ENCODE results near the gene HIC1.

The HIC1 gene

DNA sequence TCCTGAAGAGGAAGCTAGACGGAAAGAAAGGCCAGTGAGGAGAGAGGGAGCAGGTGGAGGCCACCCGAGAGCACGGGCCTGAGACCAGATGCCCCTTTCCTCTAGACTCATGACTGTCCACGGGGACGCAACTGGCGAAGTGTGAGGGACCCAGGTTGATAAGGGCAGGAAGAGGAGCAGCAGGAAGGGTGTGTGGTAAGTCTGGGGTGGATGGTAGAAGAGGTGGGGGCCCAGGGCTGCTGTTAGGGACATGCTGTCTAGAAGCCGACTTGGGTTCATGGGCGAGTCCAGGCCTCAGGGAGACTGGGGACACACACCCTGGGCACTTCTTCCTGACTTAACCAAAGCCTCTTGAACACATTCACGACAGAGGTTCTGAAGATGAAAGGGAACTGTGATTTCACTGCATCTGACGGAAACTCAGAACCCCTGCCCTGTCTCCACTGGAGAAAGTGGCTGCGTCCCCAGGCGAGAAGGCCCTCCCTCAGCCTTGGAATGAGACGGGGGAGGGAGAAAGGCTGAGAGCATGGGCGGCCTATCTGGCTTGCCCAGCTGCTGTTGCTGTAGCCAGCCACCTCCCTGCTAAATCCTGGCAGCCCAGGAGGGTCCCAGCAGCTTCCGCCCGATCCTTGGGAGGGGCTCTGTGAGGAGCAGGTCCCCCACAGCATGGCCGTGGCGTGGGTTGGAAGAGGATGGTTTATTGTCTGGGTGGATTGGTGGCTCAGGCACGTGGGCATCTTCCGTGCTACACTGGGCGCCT lies 6.0 kb downstream of the HIC1 start:
- DNase-seq (ENCODE audit: low read depth) = no peak

DNA sequence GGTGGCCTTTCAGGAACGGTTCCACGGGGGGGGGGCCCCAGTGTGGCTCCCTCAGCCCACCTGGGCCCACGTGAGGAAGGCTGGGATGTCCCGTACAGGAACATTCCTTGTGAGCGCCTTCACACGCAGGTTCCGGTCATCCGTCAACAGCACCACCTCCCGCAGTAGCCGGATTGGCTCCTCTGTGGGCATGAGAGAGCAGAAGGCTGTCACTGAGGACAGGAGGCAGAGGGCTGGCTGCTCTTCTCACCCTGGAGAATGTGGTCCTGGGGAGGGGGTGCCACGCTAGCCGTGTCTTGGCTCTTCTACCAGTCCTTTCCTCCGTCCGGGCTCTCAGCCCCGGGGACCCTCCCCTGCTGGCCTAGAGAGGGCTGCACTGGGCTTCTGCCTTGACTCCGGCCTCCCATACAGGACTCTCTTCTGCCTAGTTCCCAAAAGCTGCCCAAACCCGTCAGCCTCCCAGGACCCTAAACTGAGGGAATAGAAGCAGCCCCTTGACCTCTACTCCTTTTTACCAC lies 6.6 kb downstream of the HIC1 start:
- DNase-seq (ENCODE audit: low read depth) = no peak

DNA sequence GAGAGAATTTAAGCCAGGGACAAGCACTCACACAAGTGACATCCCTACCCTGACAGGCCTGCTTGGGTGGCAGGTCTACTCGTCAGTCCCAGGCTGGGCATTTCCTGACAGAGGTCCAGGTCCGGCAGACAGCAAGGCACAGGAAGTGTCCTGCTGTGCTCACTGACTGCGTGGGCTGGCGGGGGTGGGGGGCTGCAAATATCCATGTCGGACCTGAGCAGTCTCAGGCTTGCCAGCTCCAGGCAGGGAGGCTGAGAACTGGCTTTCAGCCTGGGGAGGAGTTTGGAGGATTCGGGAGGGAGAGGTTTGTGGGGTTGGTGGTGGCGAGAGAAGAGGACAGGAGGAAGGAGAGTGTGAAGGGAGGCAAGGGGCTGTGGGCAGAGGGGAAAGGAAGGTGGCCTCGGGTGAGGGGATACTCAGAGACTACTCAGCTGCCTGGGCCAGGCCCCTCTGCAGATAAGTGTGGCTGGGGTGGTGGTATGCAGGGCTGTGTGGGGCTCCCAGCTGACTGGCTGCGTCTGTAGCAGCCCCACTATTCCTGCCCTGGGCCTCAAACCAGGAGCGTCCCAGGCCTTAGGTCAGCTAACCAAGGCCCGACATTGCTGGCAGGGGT lies 7.8 kb downstream of the HIC1 start:
- DNase-seq (ENCODE audit: low read depth) = no peak

DNA sequence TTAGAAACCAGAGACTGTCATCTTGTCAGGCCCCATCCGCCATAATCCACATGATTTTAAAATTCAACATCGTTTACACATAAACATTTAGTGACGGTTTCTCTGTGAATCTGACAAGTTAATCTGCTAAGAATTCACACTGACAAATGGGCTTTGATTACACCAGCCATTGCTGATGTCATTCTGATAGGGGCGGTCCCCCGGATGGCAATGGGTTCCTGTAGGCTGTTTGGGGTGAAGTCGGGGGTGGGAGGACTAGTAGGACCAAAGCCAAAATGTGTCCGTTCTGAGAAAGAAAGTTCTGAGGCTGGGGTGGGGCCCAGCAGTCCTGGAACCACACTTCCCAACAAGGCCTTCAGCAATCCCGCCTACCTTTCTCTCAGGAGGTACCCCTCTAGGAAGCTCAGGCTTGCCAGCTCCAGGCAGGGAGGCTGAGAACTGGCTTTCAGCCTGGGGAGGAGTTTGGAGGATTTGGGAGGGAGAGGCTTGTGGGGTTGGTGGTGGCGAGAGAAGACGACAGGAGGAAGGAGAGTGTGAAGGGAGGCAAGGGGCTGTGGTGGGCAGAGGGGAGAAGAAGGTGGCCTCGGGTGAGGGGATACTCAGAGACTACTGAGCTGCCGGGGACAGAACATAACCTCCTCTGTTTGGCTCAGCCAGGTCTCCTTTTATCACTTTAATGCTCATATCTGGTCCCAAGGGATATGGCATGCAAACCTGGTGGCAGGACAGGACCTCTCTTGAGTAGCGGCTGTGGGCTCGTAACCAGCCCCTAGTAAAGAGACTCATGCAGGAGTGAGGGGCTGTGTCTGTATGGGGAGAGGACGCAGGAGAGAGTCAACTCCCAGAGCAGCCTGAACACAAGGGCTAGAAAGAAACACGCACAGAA lies 8.6 kb downstream of the HIC1 start:
- no peak for DNase-seq (ENCODE audit: low read depth)

DNA sequence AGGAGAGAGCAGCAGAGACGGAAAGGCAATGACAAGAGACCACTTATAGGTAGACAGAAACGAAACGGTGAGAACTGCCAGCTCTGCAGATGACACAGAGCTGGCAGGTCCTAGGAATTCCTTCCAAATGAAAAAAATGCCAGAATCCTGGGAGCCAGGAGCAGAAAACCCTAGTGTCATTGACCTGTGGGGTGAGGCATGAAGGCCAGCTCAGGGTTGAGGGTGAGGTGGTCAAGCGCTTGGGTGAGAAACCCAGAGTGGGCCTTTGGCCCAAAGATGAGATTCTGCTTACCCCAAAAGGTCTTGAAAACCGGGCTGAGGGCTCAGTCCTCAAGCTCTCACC lies 9.2 kb downstream of the HIC1 start:
- no peak for DNase-seq (ENCODE audit: low read depth)

DNA sequence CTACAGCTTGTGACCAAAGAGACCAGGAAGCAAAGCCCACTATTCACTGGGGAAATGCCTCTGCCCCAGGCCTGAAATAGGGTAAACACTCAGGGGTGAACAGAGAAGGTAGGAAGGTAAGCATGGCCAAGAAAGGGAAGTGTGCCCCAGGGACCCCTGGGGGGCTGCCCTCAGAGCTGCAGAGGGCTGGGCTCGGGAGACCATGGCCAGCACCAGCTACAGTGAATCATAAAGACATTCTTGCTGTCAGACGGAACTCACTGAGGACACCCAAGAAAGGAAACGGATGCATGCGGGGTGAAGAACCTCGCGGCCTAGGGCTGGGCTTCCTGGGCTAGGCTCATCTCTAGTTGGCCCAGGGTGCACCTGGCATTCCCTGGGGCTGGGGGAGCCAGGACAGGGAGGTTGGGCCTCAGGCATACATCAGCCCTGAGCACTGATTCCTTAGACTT lies 9.6 kb downstream of the HIC1 start:
- DNase-seq (ENCODE audit: low read depth) = no peak

DNA sequence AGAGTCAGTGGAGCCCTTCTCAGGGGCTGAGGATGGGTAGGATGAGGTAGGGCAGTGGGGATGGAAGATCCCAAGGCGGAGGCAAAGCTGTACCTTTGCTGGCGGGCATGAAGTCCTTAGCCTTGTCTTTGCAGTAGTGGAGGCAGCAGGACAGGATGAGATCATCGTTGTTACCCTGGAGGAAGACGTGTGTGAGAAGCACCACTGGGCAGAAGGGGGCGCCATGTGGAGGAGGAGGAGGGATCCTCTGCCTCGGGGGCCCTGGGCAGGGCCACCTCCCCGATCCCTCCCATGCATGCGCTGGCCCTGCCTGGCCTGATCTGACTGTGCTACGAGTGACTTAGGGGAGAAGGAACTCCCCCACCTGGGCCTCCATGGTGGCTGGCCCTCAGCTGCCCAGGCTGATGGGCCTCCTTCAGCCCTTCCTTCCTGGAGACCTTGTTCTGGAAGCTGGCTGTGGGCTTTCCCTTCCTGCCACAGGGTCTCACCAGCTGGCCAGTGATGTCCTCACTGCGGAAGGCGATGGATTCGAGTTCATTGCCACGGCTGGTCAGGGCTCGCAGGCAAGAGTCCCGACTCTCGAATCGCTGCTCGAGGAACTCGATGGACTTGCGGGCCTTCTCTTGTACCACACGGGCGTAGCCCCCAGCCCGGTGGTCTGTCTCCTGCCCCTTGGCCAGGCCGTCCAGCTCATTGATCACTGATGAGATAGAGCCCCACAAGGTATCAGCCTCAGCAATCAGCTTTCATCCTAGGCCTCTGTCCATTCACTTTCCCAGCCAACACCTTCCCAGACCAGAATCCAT lies 10.3 kb downstream of the HIC1 start:
- no peak for DNase-seq (ENCODE audit: low read depth)

DNA sequence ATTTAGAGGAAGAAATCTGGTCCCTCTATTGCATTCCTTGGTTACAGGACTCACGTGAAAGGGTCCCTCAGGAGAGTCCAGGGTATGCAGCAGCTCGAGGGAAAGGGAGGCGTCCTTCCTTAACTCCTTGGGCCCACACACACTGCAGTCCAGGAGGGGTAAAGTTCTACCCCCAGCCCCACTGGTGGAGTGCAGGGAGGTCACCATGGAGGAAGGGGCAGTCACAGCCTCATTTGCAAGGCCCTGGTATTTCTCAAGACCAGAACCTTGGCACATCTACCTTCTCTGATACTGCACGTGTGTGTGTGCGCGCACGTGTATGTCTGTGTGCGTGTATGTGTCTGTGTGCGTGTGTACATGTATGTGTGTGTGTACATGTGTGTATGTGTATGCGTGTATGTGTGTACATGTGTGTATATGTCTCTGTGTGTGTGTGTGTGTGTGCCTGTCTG lies 11.1 kb downstream of the HIC1 start:
- DNase-seq (ENCODE audit: low read depth) = no peak

DNA sequence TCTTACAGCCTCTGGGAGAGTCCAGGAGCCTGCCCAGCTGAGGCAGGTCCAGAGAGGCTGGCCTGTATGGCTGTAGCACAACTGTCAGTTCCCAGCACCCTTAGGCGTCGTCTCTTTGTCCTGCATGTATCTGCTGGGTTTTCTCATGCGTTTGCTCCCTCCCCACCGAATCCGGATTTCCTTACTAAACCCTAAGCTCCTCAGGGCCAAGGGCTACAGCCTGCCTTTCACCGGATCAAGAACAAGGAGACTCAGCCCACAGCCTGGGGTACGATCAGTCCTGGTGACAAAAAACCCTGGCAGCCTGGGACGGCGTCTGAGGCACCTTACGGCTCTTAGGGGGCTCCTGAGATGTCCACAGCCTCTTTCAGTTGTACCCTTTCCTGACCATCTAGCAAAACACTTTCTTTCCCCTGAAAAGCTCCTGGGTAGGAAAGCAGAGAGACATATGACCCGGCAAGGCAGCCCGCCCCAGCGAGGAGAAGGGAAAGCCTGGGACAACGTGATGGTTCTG lies 12.2 kb downstream of the HIC1 start:
- DNase-seq (ENCODE audit: low read depth) = no peak

DNA sequence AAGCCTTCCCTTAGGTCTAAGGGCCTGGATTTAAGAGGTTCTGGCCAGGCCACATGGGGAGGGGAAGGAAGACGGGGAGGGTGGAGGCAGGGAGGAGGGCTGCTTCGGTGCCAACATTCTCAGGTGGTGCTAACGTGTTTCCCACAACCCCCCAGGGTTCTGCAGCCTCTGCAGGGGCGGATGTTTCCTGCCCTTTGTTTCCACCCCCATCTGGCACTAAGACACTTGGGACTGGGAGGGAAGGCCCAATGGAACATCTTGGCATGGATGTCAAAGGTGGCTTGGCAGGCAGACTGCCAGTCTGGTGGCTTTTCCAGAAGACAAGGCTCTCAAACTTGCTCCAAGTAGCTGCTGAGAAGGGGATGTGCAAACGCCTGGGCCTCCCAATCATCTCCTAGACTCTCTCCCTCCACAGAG lies 12.7 kb downstream of the HIC1 start:
- no peak for DNase-seq (ENCODE audit: low read depth)

DNA sequence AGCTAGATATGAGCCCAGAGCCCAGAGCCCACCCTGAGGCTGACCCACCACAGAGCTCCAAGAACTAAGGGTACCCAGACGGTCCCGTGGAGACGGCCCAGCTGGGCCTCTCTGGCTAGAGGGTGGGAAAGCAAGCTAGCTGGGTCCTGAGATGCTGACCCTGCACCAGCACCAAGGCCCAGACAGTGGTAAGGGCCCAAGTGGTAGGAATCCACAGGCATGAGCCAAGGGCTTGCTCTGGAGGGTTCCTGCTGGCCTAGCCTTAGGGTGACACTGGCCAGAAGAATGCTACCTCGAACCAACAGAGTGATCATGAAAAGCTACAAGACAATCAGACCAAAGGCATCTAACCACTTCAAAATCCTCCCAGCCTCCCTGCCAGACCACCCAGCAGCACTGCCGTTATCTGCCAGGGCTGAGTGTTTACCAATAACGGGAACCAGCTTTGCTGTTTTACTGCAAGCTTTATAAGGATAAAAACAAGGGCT lies 13.2 kb downstream of the HIC1 start:
- DNase-seq (ENCODE audit: low read depth) = no peak

DNA sequence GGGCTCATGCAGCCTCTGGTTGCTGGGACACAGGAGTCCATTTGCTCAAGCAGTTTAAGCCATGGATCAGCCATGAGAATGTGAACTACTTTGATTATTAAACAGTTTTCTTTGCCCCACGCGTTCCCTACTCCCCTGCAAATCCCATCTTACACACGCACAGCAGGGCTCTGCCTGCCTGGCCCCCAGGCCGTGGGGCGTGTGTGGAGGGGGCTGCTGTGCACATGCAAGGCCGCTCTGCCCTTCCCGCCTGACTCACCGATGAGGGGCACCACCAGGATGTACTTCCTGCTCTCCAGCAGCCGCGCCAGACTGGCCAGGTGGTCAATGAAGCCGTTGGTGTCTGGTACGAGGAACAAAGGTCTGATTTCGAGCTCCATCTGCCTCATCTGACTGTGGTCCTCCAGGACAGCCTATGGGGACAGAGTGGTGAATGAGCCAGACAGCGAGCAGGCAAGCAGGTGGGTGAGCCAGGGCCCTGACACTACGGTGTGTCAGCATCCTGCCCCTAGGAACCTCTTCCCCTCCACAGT lies 13.7 kb downstream of the HIC1 start:
- DNase-seq (ENCODE audit: low read depth) = no peak

DNA sequence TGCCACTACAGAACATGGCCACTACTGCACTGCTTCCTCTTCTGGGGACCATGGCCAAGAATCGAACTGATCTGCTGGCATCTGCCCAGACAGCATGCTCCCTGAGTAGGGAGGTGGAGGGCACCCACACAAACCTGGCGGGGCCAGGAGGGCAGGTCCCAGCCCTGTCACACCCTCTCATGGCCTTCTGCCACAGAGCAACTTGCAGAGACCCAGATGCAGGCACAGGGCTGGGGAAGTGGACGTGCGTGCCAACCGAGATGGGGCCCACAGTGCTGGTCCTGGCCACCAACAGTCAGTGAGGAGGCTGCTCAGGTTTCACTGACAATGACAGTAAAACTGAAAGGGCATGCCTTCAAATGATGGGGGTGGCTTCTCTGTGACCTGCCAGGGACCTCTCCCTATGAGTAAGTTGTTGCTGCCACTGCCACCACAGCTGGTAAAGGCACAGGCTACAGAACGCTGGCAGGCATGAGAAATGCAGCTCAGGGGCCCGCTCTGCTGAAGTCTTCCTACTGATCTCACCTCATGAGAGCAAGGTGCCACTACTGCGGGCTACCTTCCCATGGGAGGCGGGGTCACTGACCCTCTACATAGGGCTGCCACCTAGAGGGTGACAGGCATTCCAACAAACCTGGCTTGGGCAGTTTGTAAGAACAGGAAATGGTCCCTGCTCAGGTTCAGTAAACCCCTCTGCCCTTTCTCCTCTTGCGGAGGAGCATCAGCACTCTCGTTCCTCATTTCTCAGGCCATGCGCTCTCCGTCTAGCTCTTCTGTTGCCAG lies 15.5 kb downstream of the HIC1 start:
- no peak for DNase-seq (ENCODE audit: low read depth)

DNA sequence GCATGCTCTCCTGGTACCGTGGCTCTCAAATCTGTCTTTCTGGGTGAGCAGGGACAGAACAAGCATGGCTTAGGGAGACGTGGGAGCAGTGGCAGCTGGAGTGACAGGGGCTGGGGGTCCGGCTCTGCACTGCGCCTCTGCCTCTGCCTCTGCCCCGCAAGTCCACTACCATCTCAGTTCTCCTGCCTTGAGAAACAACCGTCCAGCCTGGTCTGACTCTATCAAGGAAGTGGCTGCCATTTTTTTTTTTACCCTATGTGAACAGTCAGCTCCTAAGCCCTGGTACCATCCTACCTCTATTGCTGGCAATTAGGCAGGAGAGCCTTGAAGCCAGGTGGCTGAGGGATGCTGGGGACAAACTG lies 16.1 kb downstream of the HIC1 start:
- no peak for DNase-seq (ENCODE audit: low read depth)

DNA sequence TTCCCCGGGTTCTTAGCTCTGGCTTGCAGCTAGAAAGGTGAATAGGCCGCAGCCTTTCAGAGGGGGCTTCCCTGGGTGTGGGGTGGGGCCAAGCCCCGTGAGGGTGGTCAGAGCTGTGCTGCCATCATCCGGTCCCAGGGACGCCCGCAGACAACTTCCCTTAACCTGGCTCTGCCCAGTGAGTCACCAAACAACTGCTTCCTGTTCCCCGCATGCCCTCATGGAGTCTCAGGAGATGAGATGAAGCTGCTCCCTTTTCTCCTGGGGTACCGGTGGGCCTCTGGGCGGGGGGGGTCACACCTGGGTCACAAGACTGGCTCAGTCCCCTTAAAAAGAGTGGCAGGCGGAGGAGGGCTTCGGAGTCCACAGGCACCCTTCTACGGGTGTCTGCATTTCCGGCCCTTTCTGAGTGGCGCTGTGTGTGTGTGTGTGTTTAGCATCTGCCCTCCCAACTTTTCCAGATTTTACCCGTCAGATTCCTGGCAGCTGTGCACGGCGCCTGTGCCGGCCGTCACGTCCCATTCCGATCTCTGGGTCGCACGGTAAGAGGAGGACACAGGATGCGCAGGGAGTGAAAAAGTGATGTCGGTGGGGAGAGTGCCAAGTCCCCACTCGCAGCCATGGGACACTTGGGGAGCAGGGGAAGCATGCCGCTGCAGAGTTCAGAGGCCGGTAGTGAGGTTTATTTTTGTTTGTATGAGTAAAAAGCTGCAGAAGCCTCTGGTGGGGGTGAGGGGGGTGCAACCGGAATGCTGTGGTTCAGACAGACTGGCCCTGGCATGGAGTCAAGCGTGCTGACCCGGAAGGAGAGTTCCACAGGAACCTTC lies 16.8 kb downstream of the HIC1 start:
- no peak for DNase-seq (ENCODE audit: low read depth)

DNA sequence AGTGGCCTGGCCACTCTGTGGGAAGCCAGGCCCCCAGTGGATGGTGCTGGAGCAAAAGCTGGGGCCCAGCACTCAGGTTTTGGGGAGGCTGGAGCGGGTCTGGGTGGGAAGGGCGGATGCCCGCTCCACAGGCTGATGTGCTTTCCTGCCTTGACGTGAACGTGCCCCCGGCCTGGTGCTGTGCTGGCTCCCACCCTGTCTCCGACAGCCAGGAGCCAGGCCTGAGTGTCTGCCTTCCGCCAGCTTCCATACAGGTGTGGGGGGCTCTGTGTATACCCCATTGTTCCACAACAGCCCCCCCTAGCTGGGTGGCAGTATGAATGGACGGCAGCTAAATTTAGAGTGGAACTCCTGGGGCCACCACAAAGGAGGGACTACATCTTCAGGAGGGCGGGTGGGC lies 20.0 kb downstream of the HIC1 start:
- no peak for DNase-seq (ENCODE audit: low read depth)

DNA sequence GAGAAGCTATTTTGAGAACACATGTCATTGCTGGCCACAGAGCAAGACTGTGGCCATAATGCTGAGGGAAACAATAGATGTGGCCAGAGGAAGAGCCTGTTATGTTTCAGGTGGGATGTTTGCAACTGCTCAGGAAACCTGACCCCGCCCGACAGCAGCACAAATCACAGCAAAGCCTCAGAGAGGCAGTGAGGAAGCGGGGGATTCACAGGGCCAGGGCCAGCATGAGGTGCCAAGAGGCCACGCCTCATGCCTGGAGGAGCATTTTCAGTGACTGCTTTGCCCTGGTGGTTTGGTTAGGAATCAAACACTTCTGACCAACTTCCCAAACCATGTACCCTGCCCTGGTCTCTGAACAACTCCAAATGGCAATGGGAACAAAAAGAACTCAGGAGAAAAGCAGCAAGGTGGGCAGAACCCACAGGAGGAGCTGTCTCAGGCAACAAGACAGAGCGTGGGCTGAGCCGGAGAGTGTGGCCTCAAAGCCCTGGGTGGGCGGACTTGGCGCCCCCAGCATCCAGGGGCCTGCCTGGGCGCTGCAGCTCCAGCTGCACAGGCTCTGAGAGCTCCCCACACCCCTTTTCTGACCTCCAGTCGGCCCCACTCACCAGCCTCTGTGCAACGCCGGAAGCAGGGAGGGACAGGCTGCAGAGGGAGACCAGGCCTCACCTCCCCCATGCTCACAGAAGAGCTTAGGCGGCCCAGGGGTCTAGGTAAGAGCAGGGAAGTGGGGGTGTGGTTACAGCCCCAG lies 20.6 kb downstream of the HIC1 start:
- DNase-seq (ENCODE audit: low read depth) = no peak

DNA sequence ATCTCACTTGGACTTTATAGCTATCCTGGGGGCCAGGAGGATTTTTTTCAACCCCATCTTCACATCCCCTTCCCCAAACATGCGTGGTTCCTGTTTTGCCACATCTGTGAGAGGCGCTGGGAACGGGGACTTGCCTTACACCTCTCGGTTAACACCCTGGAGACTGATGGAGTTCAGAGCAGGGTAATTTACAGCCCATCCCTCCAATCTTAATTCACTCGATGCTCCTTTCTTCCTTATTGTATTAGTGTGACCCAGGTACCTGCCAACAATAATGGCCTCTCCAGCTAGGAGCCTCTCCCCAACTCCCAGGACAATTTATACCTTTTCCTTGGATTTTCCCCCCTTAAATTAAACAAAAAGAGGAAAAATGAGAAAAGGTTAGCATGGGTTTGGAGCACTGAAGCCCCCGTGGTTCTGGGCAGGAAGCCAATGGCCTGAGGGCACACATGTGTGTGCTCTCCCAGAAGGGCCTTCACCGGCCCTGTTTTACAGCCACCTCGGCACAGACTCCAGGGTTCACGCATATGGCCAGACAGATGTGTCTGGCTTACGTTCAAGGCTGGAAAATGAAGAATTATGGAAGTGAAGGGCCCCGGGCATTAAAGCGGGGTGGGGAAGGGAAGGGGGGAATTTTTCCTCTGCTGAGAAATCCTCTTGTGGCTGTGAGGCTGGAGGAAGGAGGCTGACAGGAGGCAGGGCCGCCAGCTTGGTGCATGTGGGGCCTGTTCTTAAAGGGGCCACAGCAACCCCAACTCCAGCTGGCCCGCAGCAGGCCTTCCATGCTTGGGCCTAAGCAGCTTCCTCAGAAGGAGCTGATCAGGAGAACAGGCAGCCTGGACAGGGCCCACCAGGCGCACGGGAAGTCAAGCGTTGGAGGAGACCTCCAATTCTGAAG lies 21.4 kb downstream of the HIC1 start:
- DNase-seq (ENCODE audit: low read depth) = no peak

All from fibroblast of the conjunctiva (primary cell).